GM21423 (cell line): ENCODE results near the gene LRRIQ1.
"Not testable (repeated sequence)": the region's sequence is repeated elsewhere in the genome, so short reads cannot be mapped to it uniquely, and the experiment has no call there.

Source experiments
- ATAC-seq: cut with Tn5 transposase; IDR thresholded peaks from one replicate; pipeline ENCODE4 v1.9.1; 2021; ENCODE audit warnings: mild to moderate bottlenecking, moderate library complexity; ENCODE audit not compliant: unreplicated experiment

Gene LRRIQ1

GRCh38 chr12:85036234-85036707, at the start of gene LRRIQ1, which contains the start of gene TSPAN19:
TSS of gene LRRIQ1 (plus strand) at chr12:85036351. CDS start at chr12:85038177, 1,826 bp downstream.
TSS of gene TSPAN19 (minus strand) at chr12:85036277. CDS start at chr12:85029946, 6,331 bp downstream.
- ATAC-seq: peak; percentile 99

GRCh38 chr12:84986586-84986985, 49.6 kb upstream of the LRRIQ1 start:
- no peak for ATAC-seq

GRCh38 chr12:84994426-84994825, 41.7 kb upstream of the LRRIQ1 start:
- no peak for ATAC-seq

- ATAC-seq: no peak
Measured at GRCh38 chr12:84995641-84996040, 40.5 kb upstream of the LRRIQ1 start.

- no peak for ATAC-seq
Measured at GRCh38 chr12:84996759-84997158, 39.4 kb upstream of the LRRIQ1 start.

GRCh38 chr12:84998341-84998740, 37.8 kb upstream of the LRRIQ1 start:
- ATAC-seq: no peak

GRCh38 chr12:85000729-85001128, 35.4 kb upstream of the LRRIQ1 start:
- ATAC-seq: no peak

- ATAC-seq: no peak
Measured at GRCh38 chr12:85002778-85003296, 33.3 kb upstream of the LRRIQ1 start.

- no peak for ATAC-seq
Measured at GRCh38 chr12:85004204-85004603, 31.9 kb upstream of the LRRIQ1 start.

- ATAC-seq: not testable (repeated sequence)
Measured at GRCh38 chr12:85005047-85005446, 31.1 kb upstream of the LRRIQ1 start.

GRCh38 chr12:85005615-85006014, 30.5 kb upstream of the LRRIQ1 start:
- ATAC-seq: no peak

GRCh38 chr12:85006206-85006605, 29.9 kb upstream of the LRRIQ1 start:
- ATAC-seq: no peak

- no peak for ATAC-seq
Measured at GRCh38 chr12:85007836-85008235, 28.3 kb upstream of the LRRIQ1 start.

GRCh38 chr12:85016413-85016812, 19.7 kb upstream of the LRRIQ1 start:
- ATAC-seq: no peak

- ATAC-seq: no peak
Measured at GRCh38 chr12:85017133-85017532, 19.0 kb upstream of the LRRIQ1 start.

- no peak for ATAC-seq
Measured at GRCh38 chr12:85017618-85018017, 18.5 kb upstream of the LRRIQ1 start.

GRCh38 chr12:85018098-85018497, 18.1 kb upstream of the LRRIQ1 start:
- no peak for ATAC-seq

GRCh38 chr12:85029456-85029855, 6.7 kb upstream of the LRRIQ1 start:
- no peak for ATAC-seq

GRCh38 chr12:85036733-85037132, 582 bp downstream of the LRRIQ1 start:
- no peak for ATAC-seq

GRCh38 chr12:85041395-85041794, 5.2 kb downstream of the LRRIQ1 start:
- ATAC-seq: no peak

- no peak for ATAC-seq
Measured at GRCh38 chr12:85043829-85044228, 7.7 kb downstream of the LRRIQ1 start.

GRCh38 chr12:85057370-85057963, 21.3 kb downstream of the LRRIQ1 start:
- peak; percentile 76 for ATAC-seq

- no peak for ATAC-seq
Measured at GRCh38 chr12:85058339-85058738, 22.2 kb downstream of the LRRIQ1 start.
